OCI-LY3 (cell line): Measurements from ENCODE around the gene NIPBL.

Experiments
- H2AFZ ChIP-seq: fragments of 200-600, 300-600 bp; shearing (Covaris generic); 2 replicates; pipeline ENCODE4 v1.6.0; 2014; ENCODE audit warnings: antibody characterized with exemption, low read depth, low read length
- H3K27ac ChIP-seq: fragments of 200-600, 300-600 bp; sonication (generic); 2 replicates; pipeline ENCODE4 v1.5.1; 2014; ENCODE audit warnings: mild to moderate bottlenecking, low read length, moderate library complexity, mixed read lengths
- H3K27me3 ChIP-seq: fragments of 200-600, 300-600 bp; sonication (generic); 2 replicates; pipeline ENCODE4 v1.6.1; 2014; ENCODE audit warnings: low read depth, low read length, mixed read lengths
- H3K36me3 ChIP-seq: fragments of 200-600, 300-600 bp; sonication (generic); replicated peaks from 2 replicates; pipeline ENCODE3; 2014; ENCODE audit warnings: low read depth, low read length, mixed read lengths
- H3K4me1 ChIP-seq: fragments of 300-600, 200-600 bp; sonication (generic); 2 replicates; pipeline ENCODE4 v1.6.1; 2014; ENCODE audit warnings: low read length, mixed read lengths
- H3K4me2 ChIP-seq: fragments of 200-600, 300-600 bp; sonication (generic); 2 replicates; pipeline ENCODE4 v1.6.1; 2014; ENCODE audit warnings: low read length, mixed read lengths
- H3K4me3 ChIP-seq: fragments of 300-600, 200-600 bp; sonication (generic); 2 replicates; pipeline ENCODE4 v1.5.1; 2014; ENCODE audit warnings: antibody characterized with exemption, mild to moderate bottlenecking, low read length, moderate library complexity
- H3K79me2 ChIP-seq: fragments of 300-600, 200-600 bp; shearing (Covaris generic); 2 replicates; pipeline ENCODE4 v1.6.1; 2014; ENCODE audit warnings: mild to moderate bottlenecking, low read length, mixed read lengths
- H3K9ac ChIP-seq: fragments of 300-600, 200-600 bp; shearing (Covaris generic); 2 replicates; pipeline ENCODE4 v1.6.0; 2014; ENCODE audit warnings: mild to moderate bottlenecking, low read length, moderate library complexity
- H3K9me3 ChIP-seq: fragments of 200-600, 300-600 bp; shearing (Covaris generic); 2 replicates; pipeline ENCODE4 v1.6.1; 2014; ENCODE audit warnings: low read length, mixed read lengths; ENCODE audit not compliant: insufficient read depth
- H4K20me1 ChIP-seq: fragments of 200-600, 300-600 bp; sonication (generic); 2 replicates; pipeline ENCODE4 v1.6.1; 2016; ENCODE audit warnings: low read length, mixed read lengths; ENCODE audit not compliant: insufficient read depth
- CTCF ChIP-seq: fragments of 200-600, 300-600 bp; sonication (generic); IDR thresholded peaks from 2 replicates; pipeline ENCODE4 v1.5.1; 2014; ENCODE audit warnings: antibody characterized with exemption, low read length, low read depth
- EZH2phosphoT487 ChIP-seq: fragments of 200-600 bp; shearing (Covaris generic); IDR thresholded peaks from 2 replicates; pipeline ENCODE4 v1.6.1; 2018; ENCODE audit warnings: antibody characterized with exemption, mixed run types, low read depth

Gene NIPBL

GRCh38 chr5:36932056-36932455 is 55.5 kb downstream of the NIPBL start:
- H3K36me3 ChIP-seq: no peaks in the 10 kb centered on the region
- no peak overlapping the region for H3K9ac ChIP-seq
- no peak overlapping the region for H2AFZ ChIP-seq
- peaks cover 72% of the 10 kb centered on the region for H4K20me1 ChIP-seq
- TF ChIP-seq EZH2phosphoT487: no peak
- no peak for TF ChIP-seq CTCF
- peaks cover 93% of the 10 kb centered on the region for H3K79me2 ChIP-seq
- no peaks in the 10 kb centered on the region for H3K9me3 ChIP-seq
- H3K27ac ChIP-seq: no peak overlapping the region
- no peaks in the 10 kb centered on the region for H3K4me1 ChIP-seq
- H3K27me3 ChIP-seq: no peaks in the 10 kb centered on the region
- no peak overlapping the region for H3K4me2 ChIP-seq
- no peak overlapping the region for H3K4me3 ChIP-seq

GRCh38 chr5:36932699-36933098 is 56.1 kb downstream of the NIPBL start:
- Histone ChIP-seq H3K4me1 (no peaks in the 10 kb centered on the region), H3K4me3 (no peak overlapping the region), H3K79me2 (peaks cover 93% of the 10 kb centered on the region), H3K27me3 (no peaks in the 10 kb centered on the region), H3K27ac (no peak overlapping the region), H4K20me1 (peaks cover 72% of the 10 kb centered on the region), H3K4me2 (no peak overlapping the region), H3K9ac (no peak overlapping the region), H2AFZ (no peak overlapping the region), H3K36me3 (no peaks in the 10 kb centered on the region), H3K9me3 (no peaks in the 10 kb centered on the region)
- no peak for TF ChIP-seq EZH2phosphoT487
- no peak for TF ChIP-seq CTCF

- H3K9me3 ChIP-seq: no peaks in the 10 kb centered on the region
- H3K79me2 ChIP-seq: peaks cover 92% of the 10 kb centered on the region
- H3K36me3 ChIP-seq: no peaks in the 10 kb centered on the region
- peaks cover 72% of the 10 kb centered on the region for H4K20me1 ChIP-seq
- H2AFZ ChIP-seq: no peak overlapping the region
- no peak overlapping the region for H3K4me2 ChIP-seq
- no peak for TF ChIP-seq CTCF
- TF ChIP-seq EZH2phosphoT487: no peak
- no peak overlapping the region for H3K9ac ChIP-seq
- H3K27ac ChIP-seq: no peak overlapping the region
- no peak overlapping the region for H3K4me3 ChIP-seq
- H3K27me3 ChIP-seq: no peaks in the 10 kb centered on the region
- H3K4me1 ChIP-seq: peaks cover under 1% of the 10 kb centered on the region
Measured at GRCh38 chr5:36934740-36935356, 58.3 kb downstream of the NIPBL start.

- Histone ChIP-seq H2AFZ (no peak overlapping the region), H4K20me1 (peaks cover 74% of the 10 kb centered on the region), H3K9ac (no peak overlapping the region), H3K4me2 (no peak overlapping the region), H3K36me3 (no peaks in the 10 kb centered on the region), H3K79me2 (peaks cover 92% of the 10 kb centered on the region), H3K27me3 (no peaks in the 10 kb centered on the region), H3K9me3 (no peaks in the 10 kb centered on the region), H3K4me3 (no peak overlapping the region), H3K27ac (no peak overlapping the region), H3K4me1 (peaks cover 9% of the 10 kb centered on the region)
- TF ChIP-seq CTCF (no peak), EZH2phosphoT487 (no peak)
Measured at GRCh38 chr5:36935805-36936204, 59.2 kb downstream of the NIPBL start.
